OCI-LY7 (cell line): ENCODE data around the gene LAMA3. TPM values are rescaled to one million over a fixed set of nuclear protein-coding genes. Genes with fewer than 3 reads are reported as not detected.

Source experiments
- BruUV-seq: library from RNA; stranded (reverse); fragments of 400-500 nt; replicated peaks from 2 replicates; lab custom pipeline; 2021; lab: Mats Ljungman, UMichigan
- CTCF ChIA-PET: fragments of 300-600 bp; sonication (Branson Sonifier 250); formaldehyde crosslinking; loops from one replicate; lab custom pipeline; 2022; ENCODE audit warnings: antibody characterized with exemption; ENCODE audit not compliant: unreplicated experiment; lab: Charles Lee
- POLR2A ChIA-PET: fragments of 300-600 bp; sonication (Branson Sonifier 250); formaldehyde crosslinking; loops from one replicate; lab custom pipeline; 2022; ENCODE audit warnings: antibody characterized with exemption; lab: Charles Lee
- DNase-seq: peaks from one replicate; pipeline ENCODE4 v3.0.0-alpha.2; 2015; ENCODE audit warnings: low spot score
- H2AFZ ChIP-seq: fragments of 200-600 bp; sonication (generic), shearing (Covaris generic); 2 replicates; pipeline ENCODE4 v1.6.1; 2014; ENCODE audit warnings: mild to moderate bottlenecking, antibody characterized with exemption, low read length, moderate library complexity
- H3K27ac ChIP-seq: fragments of 200-600 bp; sonication (generic); 2 replicates; pipeline ENCODE4 v1.5.1; 2014; ENCODE audit warnings: mixed run types, low read depth, mild to moderate bottlenecking, moderate library complexity, low read length, inconsistent platforms; ENCODE audit not compliant: poor library complexity, severe bottlenecking
- H3K36me3 ChIP-seq: fragments of 200-600 bp; sonication (generic); 2 replicates; pipeline ENCODE4 v1.6.1; 2014; ENCODE audit warnings: mild to moderate bottlenecking, antibody characterized with exemption, low read length, moderate library complexity, mixed read lengths; ENCODE audit not compliant: insufficient read depth
- H3K4me1 ChIP-seq: fragments of 200-600 bp; sonication (generic); 2 replicates; pipeline ENCODE4 v1.5.1; 2014; ENCODE audit warnings: mild to moderate bottlenecking, low read length; ENCODE audit not compliant: insufficient read depth, poor library complexity, severe bottlenecking
- H3K4me2 ChIP-seq: fragments of 200-600 bp; sonication (generic); 2 replicates; pipeline ENCODE4 v1.6.1; 2014; ENCODE audit warnings: mild to moderate bottlenecking, low read length
- H3K4me3 ChIP-seq: fragments of 200-600 bp; sonication (generic); 2 replicates; pipeline ENCODE4 v1.5.1; 2014; ENCODE audit warnings: mild to moderate bottlenecking, low read depth, low read length; ENCODE audit not compliant: poor library complexity, severe bottlenecking
- H3K79me2 ChIP-seq: fragments of 200-600 bp; sonication (generic); 2 replicates; pipeline ENCODE4 v1.6.1; 2016; ENCODE audit warnings: low read depth, mild to moderate bottlenecking, low read length, moderate library complexity, mixed read lengths; ENCODE audit not compliant: insufficient read depth
- H3K9me2 ChIP-seq: fragments of 200-600 bp; sonication (generic); 2 replicates; pipeline ENCODE4 v1.6.1; 2016; ENCODE audit warnings: mild to moderate bottlenecking, low read length, mixed read lengths; ENCODE audit not compliant: insufficient read depth
- H3K9me3 ChIP-seq: fragments of 200-600 bp; sonication (generic); 2 replicates; pipeline ENCODE4 v1.6.1; 2014; ENCODE audit warnings: mild to moderate bottlenecking, mixed run types, low read length, mixed read lengths
- H4K20me1 ChIP-seq: fragments of 200-600 bp; sonication (generic); 2 replicates; pipeline ENCODE4 v1.6.1; 2014; ENCODE audit warnings: mild to moderate bottlenecking, antibody characterized with exemption, low read length, moderate library complexity, mixed read lengths; ENCODE audit not compliant: insufficient read depth
- CTCF ChIP-seq: fragments of 200-600 bp; sonication (generic); conservative IDR thresholded peaks from 2 replicates; pipeline ENCODE4 v1.5.1; 2014; ENCODE audit warnings: mild to moderate bottlenecking, antibody characterized with exemption, low read length, moderate library complexity, mixed read lengths
- EZH2phosphoT487 ChIP-seq: fragments of 200-600 bp; sonication (generic); IDR thresholded peaks from 2 replicates; pipeline ENCODE4 v1.6.1; 2018; ENCODE audit warnings: low read depth, borderline replicate concordance, mild to moderate bottlenecking, mixed run types, antibody characterized with exemption, low read length, moderate library complexity, mixed read lengths
- intact Hi-C: fragments of 100-400 bp; cut with micrococcal nuclease; formaldehyde crosslinking; loops from one replicate; pipeline ENCODE4 v1.10.0; 2022; ENCODE audit not compliant: unreplicated experiment
- total RNA-seq, 2 experiments: library from RNA; depleted of rRNA in 1 of 2; stranded (reverse); fragments of >200 nt in 1 of 2; shearing (Covaris generic) in 1 of 2; gene quantifications; 2 replicates each; pipeline ENCODE4 v1.2.3, GENCODE V29; 2014 to 2022

Gene LAMA3
- total RNA-seq, 2 experiments from 2014 or later, result 0.16 to 1.6 TPM

DNA sequence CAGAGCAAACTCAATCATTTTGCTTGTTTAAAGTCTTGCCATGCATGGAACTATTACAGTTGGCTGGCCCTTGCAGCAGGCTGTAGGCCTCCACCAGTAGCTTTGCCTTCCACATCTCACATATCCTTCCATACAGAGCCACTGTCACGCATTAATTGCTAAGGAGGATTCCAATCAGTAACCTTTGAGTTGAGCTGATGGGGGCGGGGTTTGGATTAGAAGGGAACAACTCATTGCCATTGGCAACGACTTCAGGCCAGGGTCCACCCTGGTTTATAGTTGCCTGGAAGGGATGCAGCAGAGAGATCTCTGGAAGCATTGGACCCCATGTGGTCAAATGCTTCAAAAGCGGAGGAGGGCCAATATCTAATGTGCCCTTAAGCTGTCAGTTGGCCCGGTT, 262.0 kb downstream of the LAMA3 start:
- TF ChIP-seq CTCF, result no peak
- no peak for TF ChIP-seq EZH2phosphoT487
- no TSS peak for BruUV-seq
- Histone ChIP-seq H3K36me3 (no peaks in the 10 kb centered on the region), H4K20me1 (no peaks in the 10 kb centered on the region), H3K27ac (no peak overlapping the region), H3K4me3 (no peak overlapping the region), H3K79me2 (no peaks in the 10 kb centered on the region), H3K9me3 (no peaks in the 10 kb centered on the region), H3K4me2 (no peak overlapping the region), H3K9me2 (no peaks in the 10 kb centered on the region), H3K4me1 (peaks cover 15% of the 10 kb centered on the region), H2AFZ (no peak overlapping the region)
- POLR2A ChIA-PET, result interaction anchor here (0.7 kb wide), 1 partner anchor 40 kb away, joined by 3 read pairs; no protein-coding TSS in a partner anchor
- no peak for DNase-seq
- CTCF ChIA-PET, result no interaction called here
- intact Hi-C loops, result no loop called here

GRCh38 chr18:23953984-23954383, 264.7 kb downstream of the LAMA3 start:
- H3K27ac ChIP-seq, result no peak overlapping the region
- ChIA-PET CTCF (no interaction called here), POLR2A (interaction anchor here (0.7 kb wide), 1 partner anchor 82 kb away, joined by 3 read pairs; no protein-coding TSS in a partner anchor)
- H3K36me3 ChIP-seq, result no peaks in the 10 kb centered on the region
- intact Hi-C loops, result no loop called here
- peaks cover 8% of the 10 kb centered on the region for H3K4me1 ChIP-seq
- no peak for DNase-seq
- H3K4me3 ChIP-seq, result no peak overlapping the region
- TF ChIP-seq CTCF (no peak), EZH2phosphoT487 (no peak)
- no peak overlapping the region for H3K4me2 ChIP-seq
- no peaks in the 10 kb centered on the region for H3K79me2 ChIP-seq
- no TSS peak for BruUV-seq
- no peaks in the 10 kb centered on the region for H3K9me3 ChIP-seq
- no peak overlapping the region for H2AFZ ChIP-seq
- no peaks in the 10 kb centered on the region for H4K20me1 ChIP-seq
- H3K9me2 ChIP-seq, result no peaks in the 10 kb centered on the region

GRCh38 chr18:23956483-23956882, 267.2 kb downstream of the LAMA3 start:
- Histone ChIP-seq H3K79me2 (no peaks in the 10 kb centered on the region), H3K9me3 (no peaks in the 10 kb centered on the region), H2AFZ (no peak overlapping the region), H3K4me1 (no peaks in the 10 kb centered on the region), H4K20me1 (no peaks in the 10 kb centered on the region), H3K4me3 (no peak overlapping the region), H3K9me2 (no peaks in the 10 kb centered on the region), H3K36me3 (no peaks in the 10 kb centered on the region), H3K27ac (no peak overlapping the region), H3K4me2 (no peak overlapping the region)
- intact Hi-C loops, result no loop called here
- BruUV-seq, result no TSS peak
- TF ChIP-seq CTCF (no peak), EZH2phosphoT487 (no peak)
- ChIA-PET POLR2A (no interaction called here), CTCF (no interaction called here)
- no peak for DNase-seq
